GM12891 (cell line): ENCODE results near the gene NEU1.

Experiments used
- POLR2A ChIP-seq: IDR thresholded peaks from 2 replicates; pipeline ENCODE4 v1.6.1; 2011; ENCODE audit warnings: low read depth, low read length, control low read depth
- POLR2AphosphoS5 ChIP-seq: IDR thresholded peaks from 2 replicates; pipeline ENCODE4 v1.6.1; 2011; ENCODE audit warnings: low read depth, low read length, control low read depth
- TAF1 ChIP-seq: IDR thresholded peaks from 2 replicates; pipeline ENCODE4 v1.6.1; 2011; ENCODE audit warnings: low read depth, low read length, control low read depth

- TF ChIP-seq POLR2AphosphoS5 = peak; percentile 70
- TF ChIP-seq TAF1 = peak; percentile 32; the same call in 1 of the 2 replicates
- TF ChIP-seq POLR2A = peak; percentile 71
These were observed 47.4 kb downstream of the NEU1 start, which contains the start of the genes HSPA1A and HSPA1L for GRCh38 chr6:31815025-31815838.
